Measurements from ENCODE around the gene GIMAP8.
"Not testable (repeated sequence)": the region's sequence is repeated elsewhere in the genome, so short reads cannot be mapped to it uniquely, and the experiment has no call there.

The GIMAP8 gene

GRCh38 chr7:150471886-150472285 lies 21.5 kb downstream of the GIMAP8 start:
- DNase-seq: no peak

GRCh38 chr7:150473902-150474301 lies 23.5 kb downstream of the GIMAP8 start:
- no peak for DNase-seq

- DNase-seq: no peak
Observed at GRCh38 chr7:150476285-150476684, 25.9 kb downstream of the GIMAP8 start.

- DNase-seq: no peak
Observed at GRCh38 chr7:150476819-150477631, 26.6 kb downstream of the GIMAP8 start.

- DNase-seq: no peak
Observed at GRCh38 chr7:150479023-150479716, 28.7 kb downstream of the GIMAP8 start.

- no peak for DNase-seq
Observed at GRCh38 chr7:150481186-150481920, 30.9 kb downstream of the GIMAP8 start.

GRCh38 chr7:150481922-150482321 lies 31.5 kb downstream of the GIMAP8 start:
- no peak for DNase-seq

GRCh38 chr7:150483514-150483913 lies 33.1 kb downstream of the GIMAP8 start:
- not testable (repeated sequence) for DNase-seq

- DNase-seq: not testable (repeated sequence)
Observed at GRCh38 chr7:150484071-150484470, 33.6 kb downstream of the GIMAP8 start.

GRCh38 chr7:150487625-150488024 lies 37.2 kb downstream of the GIMAP8 start:
- DNase-seq: no peak

- no peak for DNase-seq
Observed at GRCh38 chr7:150489782-150490181, 39.4 kb downstream of the GIMAP8 start.

- DNase-seq: not testable (repeated sequence)
Observed at GRCh38 chr7:150493442-150493841, 43.0 kb downstream of the GIMAP8 start.

- DNase-seq: no peak
Observed at GRCh38 chr7:150502519-150502918, 52.1 kb downstream of the GIMAP8 start.

- DNase-seq: no peak
Observed at GRCh38 chr7:150503155-150503554, 52.7 kb downstream of the GIMAP8 start.

GRCh38 chr7:150503581-150503980 lies 53.2 kb downstream of the GIMAP8 start:
- no peak for DNase-seq

GRCh38 chr7:150507947-150508602 lies 57.6 kb downstream of the GIMAP8 start:
- no peak for DNase-seq

- no peak for DNase-seq
Observed at GRCh38 chr7:150511048-150511447, 60.6 kb downstream of the GIMAP8 start.

- no peak for DNase-seq
Observed at GRCh38 chr7:150513758-150514157, 63.3 kb downstream of the GIMAP8 start.

GRCh38 chr7:150514748-150515222 lies 64.4 kb downstream of the GIMAP8 start, which contains the start of gene GIMAP7:
Gene GIMAP7, plus strand, starts transcription at chr7:150514872. Its CDS starts 5,103 bp downstream, at chr7:150519975.
- no peak for DNase-seq

- no peak for DNase-seq
Observed at GRCh38 chr7:150515248-150516147, 65.1 kb downstream of the GIMAP8 start.

GRCh38 chr7:150516956-150517745 lies 66.7 kb downstream of the GIMAP8 start:
- DNase-seq: no peak

Measured in SHP77 treated with DMSO at 0.1 percent for 48 hours (cell line).